NCI-H774 (cell line): Measurements from ENCODE around the gene MACROD2.
A peak's percentile ranks its signal among the peaks of the same experiment; 100 is the strongest.

Source experiments
- DNase-seq: peaks from one replicate; lab custom pipeline; 2025; lab: John Stamatoyannopoulos, UW

MACROD2 gene

DNA sequence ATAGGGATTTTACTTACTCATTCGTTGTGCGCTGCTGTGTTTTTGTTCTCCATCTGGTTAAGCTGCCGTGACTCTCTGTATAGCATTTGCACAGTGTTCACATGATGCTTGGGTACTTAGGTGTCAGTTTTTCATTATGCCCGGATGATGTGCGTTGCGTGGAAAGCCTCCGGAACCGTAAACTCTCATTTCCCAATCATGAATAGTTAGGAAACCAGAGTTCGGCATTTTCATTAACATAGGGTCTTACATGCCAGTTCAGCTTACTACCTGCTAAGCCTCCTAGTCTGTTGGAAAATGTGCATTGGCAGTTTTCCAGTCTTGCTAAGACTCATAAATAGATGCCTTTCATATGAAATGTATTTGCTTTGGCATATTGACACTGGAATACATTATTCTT is 825.5 kb downstream of the MACROD2 start:
- no peak for DNase-seq

DNA sequence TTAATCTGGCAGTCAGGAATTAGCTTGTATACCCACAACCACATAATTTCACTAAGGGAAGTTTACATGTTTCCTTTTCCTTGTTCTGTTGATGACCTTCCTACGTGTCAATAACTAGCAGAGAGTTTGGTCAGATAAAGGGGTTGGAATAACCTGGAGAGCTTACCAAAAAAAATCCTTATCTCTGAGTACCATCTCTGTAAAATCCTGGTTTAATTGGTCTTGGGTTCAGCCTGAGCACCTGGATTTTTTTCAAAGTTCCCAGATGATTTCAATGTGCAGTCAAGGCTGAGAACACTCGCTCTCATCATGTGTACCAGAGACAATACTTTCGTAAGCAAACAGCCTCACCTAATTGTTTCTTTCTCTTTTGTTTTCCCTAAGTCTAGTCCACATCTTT is 825.9 kb downstream of the MACROD2 start:
- DNase-seq, result no peak

DNA sequence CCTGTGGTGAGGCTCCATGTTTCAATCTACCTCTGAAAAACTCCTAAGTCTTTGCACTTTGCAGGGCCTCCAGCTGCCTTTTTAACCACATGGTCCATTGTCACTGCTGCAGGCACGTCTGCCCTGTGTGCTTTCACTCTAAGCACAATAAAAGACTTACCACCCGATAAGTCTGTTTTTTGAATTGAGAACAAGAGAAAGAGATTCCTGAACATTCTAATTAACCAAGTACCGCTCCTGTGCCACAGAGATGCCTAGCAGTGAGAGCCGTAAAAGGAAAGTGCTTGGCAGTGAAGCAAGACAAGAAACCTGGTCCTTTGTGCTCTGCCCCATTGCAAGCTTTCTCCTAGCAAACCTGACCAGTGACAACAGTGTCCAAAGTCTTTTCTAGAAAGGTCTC is 829.7 kb downstream of the MACROD2 start:
- DNase-seq, result no peak

DNA sequence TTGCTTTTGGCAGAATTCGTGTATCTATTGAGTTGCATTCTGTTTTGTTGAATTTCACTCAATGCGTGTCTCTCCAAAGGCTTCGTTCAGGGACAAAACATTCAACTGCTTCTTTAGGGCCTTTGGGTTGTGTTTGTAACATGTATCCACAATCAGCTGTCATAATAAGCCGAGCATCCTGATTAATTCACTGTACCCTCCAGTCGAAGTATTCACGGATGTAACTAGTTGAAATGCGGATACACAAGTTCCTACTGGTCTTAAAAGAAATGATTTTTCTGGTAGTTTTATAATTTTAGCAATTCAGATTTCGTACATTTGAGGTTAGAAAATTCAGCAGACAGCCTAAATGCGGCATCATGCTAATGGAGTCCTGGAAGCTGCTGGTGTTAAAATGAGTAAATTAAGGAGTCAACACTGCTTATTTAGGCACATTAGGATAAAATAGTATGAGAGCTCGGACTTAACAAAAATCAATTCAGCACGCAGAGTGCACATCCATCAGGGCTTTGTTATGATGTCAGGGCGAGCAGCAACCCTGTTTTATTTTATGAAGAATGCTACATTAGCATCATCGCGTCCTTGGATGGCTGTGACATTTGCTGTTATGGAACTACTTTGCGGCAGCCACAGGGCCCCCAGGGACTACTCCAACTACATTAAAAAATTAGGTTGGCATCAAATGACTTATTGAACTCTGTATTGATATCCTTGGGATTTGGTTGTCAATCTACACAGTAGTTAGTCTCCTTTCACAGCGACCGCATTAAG is 831.4 kb downstream of the MACROD2 start:
- DNase-seq, result no peak

DNA sequence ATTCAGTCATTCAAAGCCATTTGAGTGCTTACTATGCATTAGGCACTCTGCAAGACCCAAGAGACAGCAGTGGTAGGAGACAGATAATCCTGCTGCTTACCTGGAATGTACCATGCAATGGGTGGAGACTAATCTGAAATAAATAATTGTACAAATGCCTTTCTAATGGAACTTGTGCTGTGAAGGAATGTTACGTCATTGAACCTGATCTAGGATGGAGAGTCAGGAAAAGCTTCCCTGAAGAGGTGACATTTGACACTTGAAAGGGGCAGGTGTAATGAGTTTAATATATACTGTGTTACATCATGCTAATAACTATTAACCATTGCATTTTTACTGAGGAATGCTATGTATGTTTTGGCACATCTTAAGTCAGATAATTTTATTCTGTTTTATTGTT is 833.1 kb downstream of the MACROD2 start:
- DNase-seq, result no peak

DNA sequence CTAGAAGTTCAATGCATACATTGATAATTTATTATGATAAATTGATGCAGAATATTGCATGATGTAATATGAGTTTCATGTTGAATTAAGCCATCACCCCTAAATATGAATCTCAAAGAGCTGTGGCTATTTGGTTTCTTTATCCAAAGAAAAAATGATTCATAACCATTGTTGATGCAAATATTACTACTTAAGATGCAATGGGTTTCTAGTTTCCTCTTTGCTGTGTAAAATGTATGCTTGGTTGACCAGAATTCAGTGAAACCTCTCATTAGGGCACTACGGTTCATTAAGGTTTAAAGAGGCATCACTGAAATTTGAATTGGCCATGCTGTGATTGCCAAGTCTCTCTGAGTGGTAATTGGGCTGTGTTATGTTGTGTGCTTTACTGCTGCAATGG is 834.6 kb downstream of the MACROD2 start:
- DNase-seq, result no peak

DNA sequence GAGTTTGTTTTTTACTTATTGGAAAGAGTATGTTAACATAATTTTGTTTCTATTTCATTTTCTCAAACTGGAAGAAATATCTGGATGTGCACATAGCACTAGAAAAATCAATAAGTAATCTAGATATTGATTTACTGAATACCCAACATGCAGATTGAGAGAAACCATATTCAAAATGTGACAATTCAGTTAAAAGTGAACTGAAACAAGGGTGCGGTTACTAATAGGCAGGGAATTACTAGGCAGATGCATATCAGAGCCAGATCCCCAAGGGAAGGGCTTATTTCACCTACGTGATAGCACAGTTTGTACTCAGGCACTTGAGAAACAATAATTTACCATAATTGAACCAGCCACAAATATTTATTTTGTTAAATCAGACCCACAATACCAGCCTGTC is 835.1 kb downstream of the MACROD2 start:
- no peak for DNase-seq

DNA sequence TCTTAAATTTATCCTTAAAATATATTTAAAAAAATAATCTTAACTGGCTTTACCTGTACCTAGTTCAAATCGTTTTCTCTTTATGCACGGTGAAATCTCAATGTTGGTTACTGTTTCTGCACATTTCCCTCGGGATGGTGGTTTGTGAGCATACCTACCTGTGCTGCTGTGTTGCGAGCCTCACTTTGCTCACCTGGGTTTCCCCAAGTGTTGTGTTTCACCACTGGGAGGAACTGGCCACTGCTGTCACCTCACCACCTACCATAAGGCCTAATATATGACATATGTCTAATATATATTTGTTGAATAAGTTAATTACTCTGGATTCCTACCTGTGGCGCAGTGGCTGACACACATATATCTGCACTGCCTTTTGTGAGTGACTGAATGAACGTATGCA is 835.6 kb downstream of the MACROD2 start:
- DNase-seq, result no peak

DNA sequence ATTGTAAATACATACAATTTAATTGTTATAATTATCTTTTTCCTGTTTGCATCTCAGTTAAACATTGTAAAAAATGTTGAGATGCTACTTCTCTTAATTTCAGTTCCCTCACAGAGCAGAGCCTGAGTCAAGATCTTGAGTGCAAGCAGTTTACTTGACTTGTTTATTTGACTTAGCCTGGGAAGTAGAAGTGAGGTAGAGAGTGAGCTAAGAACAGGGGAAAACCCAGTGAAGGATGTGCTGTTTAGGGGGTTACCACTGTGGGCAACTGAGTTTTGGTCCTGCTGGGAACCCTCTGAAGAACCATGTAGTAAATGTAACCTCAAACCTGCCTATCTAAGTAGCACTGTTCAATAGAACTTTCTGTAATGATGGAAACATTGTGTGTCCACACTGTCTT is 837.3 kb downstream of the MACROD2 start:
- no peak for DNase-seq

DNA sequence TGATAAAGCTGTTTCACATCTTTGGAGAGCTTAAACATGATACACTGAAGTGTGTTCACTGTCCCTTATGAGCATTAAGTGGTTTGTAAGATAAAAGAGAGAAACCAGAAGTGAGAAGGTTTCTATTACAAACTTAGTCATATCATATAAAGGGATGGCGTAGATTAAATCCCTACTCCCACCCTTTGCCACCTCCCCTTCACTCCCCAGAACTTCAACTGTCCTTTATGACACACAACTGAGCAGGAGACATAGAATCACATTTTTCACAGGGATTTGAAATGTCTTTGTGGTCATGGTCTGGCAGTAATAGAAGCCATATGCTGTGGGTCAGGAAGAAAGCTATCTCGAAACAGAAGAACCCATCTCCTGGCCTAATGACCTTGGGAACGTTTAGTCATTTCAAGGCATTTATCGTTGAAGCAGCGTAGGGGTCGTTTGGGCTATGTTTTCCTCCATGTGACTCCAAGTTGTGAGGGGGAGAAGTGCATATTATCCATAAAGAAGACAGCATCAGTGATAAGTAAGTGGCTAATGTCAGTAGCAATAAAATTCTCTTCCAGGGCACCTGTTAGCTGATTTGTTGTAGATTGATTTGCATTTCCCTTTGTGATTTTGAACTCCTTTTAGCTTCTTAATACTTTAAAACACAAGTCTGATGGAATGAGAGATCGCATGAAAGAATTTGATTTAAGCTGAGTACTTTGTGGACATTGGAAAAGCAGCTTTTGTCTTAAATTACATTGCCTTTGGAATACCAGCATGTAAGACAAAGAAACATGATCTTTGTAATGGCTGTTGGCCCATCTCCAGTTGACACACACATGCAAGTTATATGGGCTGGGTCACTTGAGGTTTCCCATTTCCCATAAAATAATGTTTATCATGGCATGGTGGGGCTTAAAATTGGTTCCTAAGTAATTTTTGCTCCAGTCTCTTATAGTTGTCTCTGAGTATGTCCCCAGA is 843.6 kb downstream of the MACROD2 start:
- DNase-seq, result no peak

DNA sequence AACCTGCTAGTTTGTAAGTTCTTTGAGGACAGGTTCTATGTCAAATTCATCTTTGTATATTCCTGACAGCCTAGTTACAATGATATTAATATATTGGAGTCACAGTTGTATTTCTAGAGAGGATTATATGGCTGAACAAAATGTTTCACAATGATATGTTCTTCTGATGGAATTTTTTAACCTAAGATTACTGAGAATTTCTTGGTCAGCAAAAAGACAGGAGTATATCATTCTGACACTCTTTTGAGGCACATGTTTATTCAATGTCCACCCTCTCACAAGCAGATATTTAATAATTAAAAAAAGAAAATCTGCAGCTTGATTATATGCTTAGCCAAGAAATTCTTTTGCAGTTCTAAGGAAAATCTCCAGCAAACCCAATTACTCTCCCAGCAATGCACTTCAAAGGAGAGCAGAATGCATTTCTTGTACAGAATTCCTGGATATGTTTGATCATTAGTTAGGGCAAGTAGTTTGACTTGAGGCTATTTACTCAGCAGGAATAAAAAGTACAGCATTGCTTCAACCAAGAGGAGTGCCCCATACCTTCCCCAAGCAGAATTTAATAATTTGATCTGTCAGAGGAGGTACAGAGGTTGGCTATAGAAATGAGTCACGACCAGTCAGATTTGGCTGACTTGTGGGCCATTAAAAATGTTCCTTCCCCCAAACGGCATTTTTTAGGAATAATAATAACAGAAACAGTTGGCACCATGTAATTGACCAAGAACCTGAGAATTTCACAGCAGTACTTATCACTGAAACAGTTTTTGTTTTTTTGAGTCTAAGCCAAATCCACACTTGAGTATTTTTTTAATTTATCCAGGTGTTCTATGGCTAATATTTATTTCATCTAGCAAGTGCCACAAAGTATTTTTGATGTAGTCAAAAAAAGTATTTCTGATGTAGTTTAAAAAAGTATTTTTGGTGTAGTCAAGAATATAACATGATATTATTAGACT is 850.2 kb downstream of the MACROD2 start:
- DNase-seq, result no peak

DNA sequence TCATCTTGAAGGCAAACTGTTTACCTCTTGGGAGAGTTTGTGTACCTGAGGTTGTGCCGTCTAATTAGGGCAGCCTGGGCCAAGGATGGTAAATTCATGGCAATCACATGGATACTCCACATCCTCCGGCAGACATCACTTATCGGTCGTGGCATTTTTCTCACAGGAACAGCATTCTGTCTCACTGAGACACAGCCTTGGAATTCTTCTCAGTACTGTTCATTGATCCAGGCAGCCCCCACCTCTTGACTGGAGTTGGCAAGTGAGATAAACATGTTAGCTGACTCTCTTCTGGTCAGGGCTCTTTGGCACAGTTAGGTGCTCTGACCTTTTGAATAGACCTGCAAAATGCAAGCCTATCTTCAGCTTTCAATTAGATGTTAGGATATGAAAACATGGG is 853.5 kb downstream of the MACROD2 start:
- no peak for DNase-seq

DNA sequence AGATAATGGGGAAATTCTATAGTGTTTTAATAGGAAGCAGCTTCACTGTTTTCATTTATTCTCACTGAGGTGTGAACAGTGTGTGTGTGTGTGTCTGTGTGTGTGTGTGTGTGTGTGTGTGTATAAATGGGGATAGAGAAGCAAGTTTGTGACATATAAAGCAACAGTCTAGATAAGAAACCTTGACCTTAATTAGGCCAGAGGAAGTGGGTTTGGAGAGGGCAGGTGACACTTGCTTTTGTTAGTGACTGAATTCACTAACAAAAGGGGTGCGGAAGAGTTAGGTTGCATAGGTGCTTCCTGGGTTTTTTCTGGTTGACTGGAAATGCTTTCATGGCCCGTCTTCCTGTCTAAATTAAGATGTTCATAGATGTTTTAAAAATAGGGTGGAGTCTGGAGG is 857.8 kb downstream of the MACROD2 start:
- no peak for DNase-seq

DNA sequence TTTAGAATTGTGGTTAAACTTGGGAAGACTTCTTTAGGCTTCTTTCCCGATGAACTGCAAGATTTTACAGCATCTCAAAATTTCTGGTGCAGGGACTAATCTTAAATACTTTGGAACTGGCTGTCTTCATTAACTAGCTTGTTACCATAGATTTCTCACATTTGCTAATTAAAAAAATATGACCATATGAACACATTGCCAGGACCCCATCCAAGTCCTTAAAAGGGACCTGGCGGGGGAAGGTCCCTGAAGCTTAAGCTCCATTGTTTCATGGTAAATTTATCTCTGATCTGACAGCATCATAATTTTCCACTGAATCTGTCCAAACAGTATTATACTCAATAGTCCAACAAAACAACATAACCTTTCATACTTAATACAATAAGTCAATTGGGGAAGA is 859.9 kb downstream of the MACROD2 start:
- DNase-seq, result no peak

DNA sequence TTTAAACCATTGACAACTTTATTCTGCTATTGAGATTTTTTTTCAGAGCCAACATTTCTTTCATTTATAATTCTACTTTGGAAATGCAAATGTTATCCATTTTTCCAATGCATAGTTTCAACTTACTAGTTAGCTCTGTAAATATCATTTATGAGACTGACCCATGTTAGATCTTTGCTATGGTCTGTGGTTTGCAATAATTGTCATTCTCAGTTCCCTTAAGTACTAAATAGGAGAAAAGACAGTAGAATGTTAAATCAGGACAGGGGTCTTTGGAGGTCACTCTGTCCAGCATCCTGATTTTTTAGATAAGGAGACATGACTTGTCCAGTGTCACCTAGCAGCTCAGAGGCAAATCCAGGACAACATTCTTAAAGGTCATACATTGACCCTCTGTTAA is 864.3 kb downstream of the MACROD2 start:
- DNase-seq, result no peak

DNA sequence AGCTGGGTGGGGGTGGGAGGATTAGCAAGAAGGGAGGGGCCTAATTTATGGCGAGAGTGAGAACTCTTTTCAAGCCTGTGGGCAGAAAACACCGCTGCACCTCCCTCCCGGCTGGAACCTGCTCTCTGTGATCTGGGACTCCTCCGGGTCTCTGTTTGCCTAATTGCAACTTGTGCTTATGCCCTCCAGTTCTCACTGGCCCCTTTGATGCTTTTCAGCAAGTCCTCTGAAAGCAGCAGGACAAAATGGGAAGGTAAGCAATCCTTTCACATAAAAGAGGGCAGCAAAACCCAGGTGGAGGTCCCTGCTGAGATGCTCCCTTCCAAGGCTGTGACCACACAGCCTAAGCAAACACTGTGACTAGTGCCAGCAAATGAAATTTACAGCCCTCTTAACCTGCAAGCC is 865.1 kb downstream of the MACROD2 start:
- DNase-seq, result peak; percentile 66

DNA sequence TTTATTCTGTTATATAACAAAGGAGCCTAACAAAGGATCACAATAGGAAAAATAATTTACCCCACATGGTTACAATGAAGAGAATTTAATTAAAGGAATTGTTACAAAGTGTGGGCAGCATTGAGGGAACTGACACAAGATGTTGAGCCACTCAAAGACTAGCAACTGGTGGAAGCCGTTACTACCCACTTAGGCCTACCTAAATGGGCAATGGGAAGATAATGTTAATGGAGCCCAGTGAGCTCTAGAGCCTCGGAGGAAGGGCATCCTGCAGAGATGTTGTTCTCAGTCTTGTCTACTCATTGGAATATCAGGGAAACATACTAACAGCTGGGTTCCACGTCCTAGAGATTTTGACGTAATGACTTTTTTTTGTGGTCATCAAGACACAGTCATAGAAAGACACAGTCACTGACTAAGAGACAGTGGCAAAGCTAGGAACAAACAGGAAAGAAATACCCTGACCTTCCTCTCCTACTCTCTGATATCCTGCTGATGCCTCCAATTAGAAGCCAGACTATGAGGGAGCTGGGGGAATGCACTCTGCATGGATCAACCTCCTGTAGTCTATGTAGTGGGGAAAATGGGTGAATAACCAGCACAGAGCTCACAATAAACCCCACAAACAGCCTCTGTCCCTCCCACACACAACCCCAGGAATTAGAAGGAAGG is 865.8 kb downstream of the MACROD2 start:
- DNase-seq, result no peak

DNA sequence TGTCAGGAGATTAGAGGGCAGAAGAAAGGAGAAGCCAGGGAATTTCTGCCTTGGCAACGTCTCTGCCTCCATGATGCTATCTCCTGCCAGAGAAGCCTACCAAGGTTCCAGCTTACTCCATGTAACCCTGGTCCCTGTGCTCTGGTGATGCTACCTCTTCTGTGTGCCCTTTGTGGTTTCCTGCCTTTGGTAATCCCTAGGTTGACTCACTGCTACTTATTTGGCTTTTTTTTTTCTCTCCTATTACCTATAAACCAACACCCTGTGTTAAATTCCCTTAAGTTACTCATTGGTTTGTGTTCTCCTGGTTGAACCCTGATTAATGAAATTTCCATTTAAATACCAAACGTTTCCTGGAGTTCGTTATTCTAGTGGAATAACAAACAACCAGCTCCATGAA is 869.9 kb downstream of the MACROD2 start:
- no peak for DNase-seq

DNA sequence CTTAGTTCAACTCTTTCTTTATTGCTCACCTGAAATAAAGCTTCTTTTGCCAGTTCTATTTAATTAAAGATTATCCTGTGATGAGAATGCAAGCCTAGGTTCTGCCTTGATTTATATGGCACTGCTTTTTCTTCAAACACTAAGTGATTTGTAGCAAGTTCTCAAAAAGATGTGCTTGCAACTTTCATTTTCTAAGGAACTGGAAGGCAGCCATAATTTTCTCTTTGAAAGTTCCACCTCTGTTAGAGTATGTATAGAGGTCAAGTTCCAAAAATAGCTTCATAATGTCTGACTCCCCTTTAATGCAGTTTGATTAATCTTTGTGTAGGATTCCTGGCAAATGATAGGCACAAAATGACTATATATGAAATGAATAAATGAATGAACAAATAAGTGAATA is 870.4 kb downstream of the MACROD2 start:
- no peak for DNase-seq

DNA sequence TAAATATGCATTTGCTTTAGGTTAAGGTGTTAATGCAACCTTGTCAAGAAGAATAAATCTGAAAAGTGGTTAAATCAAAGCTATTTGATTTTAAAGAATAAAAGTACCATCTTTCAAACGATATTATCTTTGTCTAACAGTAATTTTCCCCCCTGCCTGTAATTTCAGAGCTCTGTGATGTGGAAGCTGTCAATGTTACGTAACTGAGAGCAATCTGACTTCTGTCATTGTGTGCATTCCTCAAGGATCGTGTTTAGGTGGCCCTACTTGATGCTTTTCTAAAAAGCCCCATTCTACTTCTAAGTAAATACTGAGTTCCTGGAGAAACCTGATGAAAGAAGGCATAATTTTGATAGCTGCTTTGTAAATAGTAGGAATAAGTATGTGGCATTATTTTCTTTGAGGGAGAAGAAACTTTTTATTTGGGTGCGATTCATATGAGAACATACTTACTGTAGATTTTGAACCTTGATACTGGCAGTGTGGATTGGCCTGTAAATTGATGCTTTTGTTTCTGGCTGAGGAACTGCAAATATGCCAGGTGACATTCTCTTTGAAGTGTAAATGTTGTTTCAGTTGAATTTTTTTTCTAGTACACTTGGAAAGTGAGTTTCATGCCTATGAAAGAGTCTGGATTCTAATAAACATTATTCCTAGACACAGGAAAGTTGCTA is 871.7 kb downstream of the MACROD2 start:
- DNase-seq, result no peak
